ENCODE results near the gene HLA-DMA. TPM values are rescaled to one million over a fixed set of nuclear protein-coding genes. Genes with fewer than 3 reads are reported as not detected.
A peak's percentile ranks its signal among the peaks of the same experiment; 100 is the strongest.

HLA-DMA gene
- total RNA-seq, 1 experiment from 2014 or later, result 2.8 TPM

- H3K4me3 ChIP-seq (ENCODE audit: low read depth in 2 of 2, low read length in 2 of 2), result no peak overlapping the region
- peaks cover 17% of the 10 kb centered on the region for H3K36me3 ChIP-seq (ENCODE audit: control insufficient read depth, insufficient read depth, low read length)
- ChIA-PET CTCF (interaction anchor here (0.5 to 2.8 kb wide), 16 partner anchors 11 to 785 kb away, joined by 3 to 20 read pairs (median 5); partner anchors contain the start of gene TAP2), POLR2A (interaction anchor here (0.8 to 1.3 kb wide), 2 partner anchors 10 to 13 kb away, joined by 4 to 9 read pairs; no protein-coding TSS in a partner anchor)
- H3K27me3 ChIP-seq (ENCODE audit: control insufficient read depth, insufficient read depth, low read length), result no peaks in the 10 kb centered on the region
- peak; percentile 76 for DNase-seq (ENCODE audit: low read depth, low spot score)
- ATAC-seq, result peak; percentile 85
- BruUV-seq (replicated peaks), result no TSS peak
- in situ Hi-C loops (cut with HindIII; ENCODE audit: low pct_unique_long_range_greater_than_20kb, low sequenced_read_pairs), result no loop called here
- H3K27ac ChIP-seq (ENCODE audit: low read length), result no peak overlapping the region
- H3K4me1 ChIP-seq (ENCODE audit: control insufficient read depth, insufficient read depth, low read length), result peaks cover 27% of the 10 kb centered on the region
- H3K9me3 ChIP-seq (ENCODE audit: control insufficient read depth, insufficient read depth, low read depth, low read length), result no peaks in the 10 kb centered on the region
- intact Hi-C loops (cut with micrococcal nuclease; ENCODE audit: unreplicated experiment), result loop anchor here (2.0 to 5.0 kb wide), 2 partner anchors 52 to 98 kb away; no protein-coding TSS in a partner anchor
- TF ChIP-seq SIN3A (IDR thresholded peaks at IDR 0.05; ENCODE audit: borderline replicate concordance, insufficient read depth, low read depth, low read length) (no peak), POLR2AphosphoS5 (IDR thresholded peaks at IDR 0.05; ENCODE audit: low read depth, low read length) (peak; percentile 46; the same call in 1 of the 2 replicates), CTCF (IDR thresholded peaks at IDR 0.05) (peak; percentile 94), REST (IDR thresholded peaks at IDR 0.05; ENCODE audit: insufficient read depth in 1 of 2, low read depth in 2 of 2, low read length in 1 of 2) (no peak), TCF7L2 (IDR thresholded peaks at IDR 0.05; ENCODE audit: low read depth, low read length) (no peak)
Measured at GRCh38 chr6:32984622-32985389, 31.9 kb upstream of the HLA-DMA start.

- Histone ChIP-seq H3K27me3 (ENCODE audit: control insufficient read depth, insufficient read depth, low read length) (no peaks in the 10 kb centered on the region), H3K9me3 (ENCODE audit: control insufficient read depth, insufficient read depth, low read depth, low read length) (no peaks in the 10 kb centered on the region), H3K36me3 (ENCODE audit: control insufficient read depth, insufficient read depth, low read length) (peaks cover 24% of the 10 kb centered on the region), H3K4me3 (ENCODE audit: low read depth in 2 of 2, low read length in 2 of 2) (no peak overlapping the region), H3K4me1 (ENCODE audit: control insufficient read depth, insufficient read depth, low read length) (peaks cover 34% of the 10 kb centered on the region), H3K27ac (ENCODE audit: low read length) (no peak overlapping the region)
- ChIA-PET POLR2A (interaction anchor here (0.8 to 1.3 kb wide), 2 partner anchors 9 to 12 kb away, joined by 4 to 9 read pairs; no protein-coding TSS in a partner anchor), CTCF (interaction anchor here (0.5 to 2.8 kb wide), 16 partner anchors 10 to 785 kb away, joined by 3 to 20 read pairs (median 5); partner anchors contain the start of gene TAP2)
- in situ Hi-C loops (cut with HindIII; ENCODE audit: low pct_unique_long_range_greater_than_20kb, low sequenced_read_pairs), result no loop called here
- intact Hi-C loops (cut with micrococcal nuclease; ENCODE audit: unreplicated experiment), result loop anchor here (2.0 to 5.0 kb wide), 2 partner anchors 51 to 97 kb away; no protein-coding TSS in a partner anchor
- no TSS peak for BruUV-seq (replicated peaks)
- no peak for TF ChIP-seq REST (IDR thresholded peaks at IDR 0.05; ENCODE audit: insufficient read depth in 1 of 2, low read depth in 2 of 2, low read length in 1 of 2)
- no peak for TF ChIP-seq CTCF (IDR thresholded peaks at IDR 0.05)
- no peak; the same call in 1 of the 2 replicates for TF ChIP-seq POLR2AphosphoS5 (IDR thresholded peaks at IDR 0.05; ENCODE audit: low read depth, low read length)
- TF ChIP-seq SIN3A (IDR thresholded peaks at IDR 0.05; ENCODE audit: borderline replicate concordance, insufficient read depth, low read depth, low read length), result no peak
- no peak for TF ChIP-seq TCF7L2 (IDR thresholded peaks at IDR 0.05; ENCODE audit: low read depth, low read length)
- DNase-seq (ENCODE audit: low read depth, low spot score) (no peak), ATAC-seq (peak; percentile 46)
Measured at GRCh38 chr6:32983964-32984621, 31.2 kb upstream of the HLA-DMA start.
